ENCODE data around the gene SPINK8.

Gene SPINK8

GRCh38 chr3:48320996-48321395, 12.5 kb downstream of the SPINK8 start:
- TF ChIP-seq CTCF (conservative IDR thresholded peaks at IDR 0.05; ENCODE audit: low read depth), result no peak
- DNase-seq (ENCODE audit: low spot score), result no peak
- no peak overlapping the region for H3K27ac ChIP-seq
- POLR2A ChIA-PET (ENCODE audit: low non-redundant PET), result no interaction called here
- CTCF ChIA-PET, result interaction anchor here (0.9 kb wide), 1 partner anchor 126 kb away, joined by 3 read pairs; no protein-coding TSS in a partner anchor

GRCh38 chr3:48318713-48319468, 14.6 kb downstream of the SPINK8 start:
- no peak for TF ChIP-seq CTCF (conservative IDR thresholded peaks at IDR 0.05; ENCODE audit: low read depth)
- CTCF ChIA-PET, result no interaction called here
- H3K27ac ChIP-seq, result no peak overlapping the region
- POLR2A ChIA-PET (ENCODE audit: low non-redundant PET), result no interaction called here
- DNase-seq (ENCODE audit: low spot score), result no peak

- ChIA-PET POLR2A (ENCODE audit: low non-redundant PET) (no interaction called here), CTCF (no interaction called here)
- no peak for DNase-seq (ENCODE audit: low spot score)
- no peak for TF ChIP-seq CTCF (conservative IDR thresholded peaks at IDR 0.05; ENCODE audit: low read depth)
- H3K27ac ChIP-seq, result no peak overlapping the region
These were observed 18.9 kb downstream of the SPINK8 start for GRCh38 chr3:48314542-48314941.

GRCh38 chr3:48306860-48307530, 26.5 kb downstream of the SPINK8 start:
- ChIA-PET POLR2A (ENCODE audit: low non-redundant PET) (no interaction called here), CTCF (no interaction called here)
- no peak for DNase-seq (ENCODE audit: low spot score)

GRCh38 chr3:48306290-48306689, 27.2 kb downstream of the SPINK8 start:
- CTCF ChIA-PET, result interaction anchor here (0.5 kb wide), 1 partner anchor 166 kb away, joined by 3 read pairs; no protein-coding TSS in a partner anchor

More at GRCh38 chr3:48306860-48307530, 26.5 kb downstream of the SPINK8 start:
- no peak for TF ChIP-seq CTCF (conservative IDR thresholded peaks at IDR 0.05; ENCODE audit: low read depth)
- H3K27ac ChIP-seq, result no peak overlapping the region

GRCh38 chr3:48305396-48305795, 28.1 kb downstream of the SPINK8 start:
- POLR2A ChIA-PET (ENCODE audit: low non-redundant PET), result no interaction called here
- no peak for TF ChIP-seq CTCF (conservative IDR thresholded peaks at IDR 0.05; ENCODE audit: low read depth)
- CTCF ChIA-PET, result no interaction called here
- DNase-seq (ENCODE audit: low spot score), result no peak
- H3K27ac ChIP-seq, result no peak overlapping the region

More at GRCh38 chr3:48306290-48306689, 27.2 kb downstream of the SPINK8 start:
- TF ChIP-seq CTCF (conservative IDR thresholded peaks at IDR 0.05; ENCODE audit: low read depth), result no peak
- POLR2A ChIA-PET (ENCODE audit: low non-redundant PET), result no interaction called here
- DNase-seq (ENCODE audit: low spot score), result no peak
- no peak overlapping the region for H3K27ac ChIP-seq
